ENCODE measurements around the gene GSG1. TPM values are rescaled to one million over a fixed set of nuclear protein-coding genes. Genes with fewer than 3 reads are reported as not detected.

The GSG1 gene
- total RNA-seq, 4 donors from 2014 or later, result 1.2 TPM; not detected in 3

GRCh38 chr12:13082861-13083260 lies 20.6 kb downstream of the GSG1 start:
- DNase-seq, result no peak
- 75 to 83% methylated on average over 2 of the region's 2 CpGs for WGBS, 2 donors

GRCh38 chr12:13080266-13080665 lies 23.2 kb downstream of the GSG1 start:
- H3K4me3 ChIP-seq (replicated peaks in 1 of 3), result no peak overlapping the region
- intact Hi-C loops (cut with DNase I), result loop anchor here (10.0 kb wide), 1 partner anchor 45 kb away; no protein-coding TSS in a partner anchor
- no peak overlapping the region for H3K27ac ChIP-seq
- H3K9me3 ChIP-seq, result no peaks in the 10 kb centered on the region
- no peaks in the 10 kb centered on the region for H3K27me3 ChIP-seq
- DNase-seq, result no peak
- WGBS, 2 donors, result 92 to 95% methylated on average over 3 of the region's 3 CpGs
- H3K36me3 ChIP-seq, result peaks cover 5 to 8% of the 10 kb centered on the region in 2 donors
- no peak for TF ChIP-seq CTCF (IDR thresholded peaks at IDR 0.05)
- no peak for TF ChIP-seq POLR2A (IDR thresholded peaks at IDR 0.05)
- peaks cover 15% of the 10 kb centered on the region in 2 donors for H3K4me1 ChIP-seq

More at GRCh38 chr12:13082861-13083260, 20.6 kb downstream of the GSG1 start:
- no peaks in the 10 kb centered on the region for H3K27me3 ChIP-seq
- H3K36me3 ChIP-seq, result no peaks in the 10 kb centered on the region
- intact Hi-C loops (cut with DNase I), result loop anchor here (10.0 kb wide), 1 partner anchor 48 kb away; no protein-coding TSS in a partner anchor
- TF ChIP-seq POLR2A (IDR thresholded peaks at IDR 0.05), result no peak
- TF ChIP-seq CTCF (IDR thresholded peaks at IDR 0.05), result no peak
- no peaks in the 10 kb centered on the region for H3K9me3 ChIP-seq
- H3K4me1 ChIP-seq, result peaks cover 15 to 19% of the 10 kb centered on the region in 2 donors
- H3K4me3 ChIP-seq (replicated peaks in 1 of 3), result no peak overlapping the region
- peak overlapping the region in 1 of 3 donors; percentile 59 for H3K27ac ChIP-seq

- no peaks in the 10 kb centered on the region for H3K27me3 ChIP-seq
- no peaks in the 10 kb centered on the region for H3K9me3 ChIP-seq
- H3K36me3 ChIP-seq, result peaks cover 5 to 8% of the 10 kb centered on the region in 2 donors
- peaks cover 20 to 23% of the 10 kb centered on the region in 2 donors for H3K4me1 ChIP-seq
- no peak for DNase-seq
- H3K4me3 ChIP-seq (replicated peaks in 1 of 3), result no peak overlapping the region
- no peak overlapping the region for H3K27ac ChIP-seq
- intact Hi-C loops (cut with DNase I), result no loop called here
- WGBS, 2 donors, result 81 to 87% methylated on average over 8 of the region's 8 CpGs
- no peak for TF ChIP-seq CTCF (IDR thresholded peaks at IDR 0.05)
- no peak for TF ChIP-seq POLR2A (IDR thresholded peaks at IDR 0.05)
Measured at GRCh38 chr12:13079440-13079906, 24.0 kb downstream of the GSG1 start.

- Histone ChIP-seq H3K27ac (no peak overlapping the region), H3K27me3 (no peaks in the 10 kb centered on the region), H3K4me1 (peaks cover 6 to 12% of the 10 kb centered on the region in 2 donors), H3K9me3 (no peaks in the 10 kb centered on the region), H3K36me3 (peaks cover 8 to 11% of the 10 kb centered on the region in 2 donors), H3K4me3 (replicated peaks in 1 of 3) (no peak overlapping the region)
- DNase-seq, result no peak
- TF ChIP-seq POLR2A (IDR thresholded peaks at IDR 0.05) (no peak), CTCF (IDR thresholded peaks at IDR 0.05) (no peak)
- intact Hi-C loops (cut with DNase I), result no loop called here
- WGBS, 2 donors, result 91 to 94% methylated on average over 12 of the region's 12 CpGs
Measured at GRCh38 chr12:13075786-13076570, 27.5 kb downstream of the GSG1 start.

GRCh38 chr12:13075118-13075480 lies 28.4 kb downstream of the GSG1 start:
- Histone ChIP-seq H3K27me3 (no peaks in the 10 kb centered on the region), H3K36me3 (peaks cover 8 to 11% of the 10 kb centered on the region in 2 donors), H3K9me3 (no peaks in the 10 kb centered on the region), H3K4me1 (peaks cover 6 to 12% of the 10 kb centered on the region in 2 donors), H3K4me3 (replicated peaks in 1 of 3) (no peak overlapping the region), H3K27ac (peak overlapping the region in 1 of 3 donors; percentile 18)
- intact Hi-C loops (cut with DNase I), result no loop called here
- no peak for TF ChIP-seq CTCF (IDR thresholded peaks at IDR 0.05)
- TF ChIP-seq POLR2A (IDR thresholded peaks at IDR 0.05), result no peak
- DNase-seq, result no peak

Data from thyroid gland (tissue), 4 donors.